G401 (cell line): ENCODE measurements around the gene ACIN1. TPM values are rescaled to one million over a fixed set of nuclear protein-coding genes. Genes with fewer than 3 reads are reported as not detected.
A peak's percentile ranks its signal among the peaks of the same experiment; 100 is the strongest.

Source experiments
- DNase-seq: peaks from one replicate; pipeline ENCODE4 v3.0.0-alpha.2; 2015; ENCODE audit warnings: low spot score
- in situ Hi-C: cut with HindIII; loops from 2 replicates; pipeline ENCODE4 v1.10.0; 2016; ENCODE audit warnings: low sequenced_read_pairs, mixed read lengths
- total RNA-seq: library from RNA; depleted of rRNA; stranded (reverse); fragments of >200 nt; shearing (Covaris generic); gene quantifications from 2 replicates; pipeline ENCODE4 v1.2.3, GENCODE V29; 2014; rRNA removed

The ACIN1 gene
- total RNA-seq, 1 experiment from 2014 or later, result 95.3 TPM

DNA sequence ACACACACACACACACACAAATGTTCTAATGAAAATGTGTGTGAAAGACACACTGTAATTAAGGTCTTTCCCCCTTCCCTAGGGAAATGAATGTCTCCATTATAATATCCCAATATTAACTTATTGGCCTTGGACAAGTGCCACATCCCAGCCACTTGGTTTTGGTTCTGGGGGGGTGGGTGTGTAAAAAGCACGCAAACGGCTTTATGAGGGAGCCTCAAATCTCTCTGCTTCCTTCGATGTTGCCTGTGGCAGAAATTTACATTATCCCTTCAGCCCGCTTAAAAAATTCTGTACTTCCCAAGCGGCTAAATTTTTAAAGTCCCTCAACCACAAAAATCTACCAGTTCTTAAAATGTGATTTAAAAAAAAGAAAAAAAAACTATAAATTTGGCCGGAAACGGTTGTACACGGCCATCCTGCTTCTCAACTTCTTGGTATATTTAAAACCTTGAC lies 85.4 kb downstream of the ACIN1 start:
- in situ Hi-C loops, result no loop called here
- peak; percentile 12 for DNase-seq

GRCh38 chr14:23008831-23009230 lies 86.1 kb downstream of the ACIN1 start:
- DNase-seq, result no peak
- in situ Hi-C loops, result no loop called here

Other genes starting within 250 kb of the ACIN1 start
- gene LRP10, start 223.4 kb downstream of the ACIN1 start, total RNA-seq, result 37.1 and 41.5 TPM in 2 replicates
- gene REM2, start 211.9 kb downstream of the ACIN1 start, total RNA-seq, result not detected in 2 replicates
- 62.2 and 78.0 TPM in 2 replicates for gene RBM23, start 176.0 kb downstream of the ACIN1 start, total RNA-seq
- 206 and 257 TPM in 2 replicates for gene PRMT5, start 165.8 kb downstream of the ACIN1 start, total RNA-seq
- gene HAUS4, start 138.0 kb downstream of the ACIN1 start, total RNA-seq, result 102 and 131 TPM in 2 replicates
- gene AJUBA, start 112.6 kb downstream of the ACIN1 start, total RNA-seq, result 16.4 and 17.0 TPM in 2 replicates
- 8.7 and 15.1 TPM in 2 replicates for gene C14orf93, start 85.0 kb downstream of the ACIN1 start, total RNA-seq
- 447 and 480 TPM in 2 replicates for gene PSMB5, start 60.2 kb downstream of the ACIN1 start, total RNA-seq
- gene PSMB11, start 52.9 kb downstream of the ACIN1 start, total RNA-seq, result not detected in 2 replicates
- 8.7 and 10.9 TPM in 2 replicates for gene CDH24, start 37.6 kb downstream of the ACIN1 start, total RNA-seq
- gene C14orf119, start 369 bp upstream of the ACIN1 start, total RNA-seq, result 53.7 and 55.2 TPM in 2 replicates
- gene CIROP, start 9.9 kb upstream of the ACIN1 start, total RNA-seq, result not detected in 2 replicates
- gene CEBPE, start 24.1 kb upstream of the ACIN1 start, total RNA-seq, result not detected in 2 replicates
- gene SLC7A8, start 88.5 kb upstream of the ACIN1 start, total RNA-seq, result 14.5 and 15.9 TPM in 2 replicates
- gene RNF212B, start 142.8 kb upstream of the ACIN1 start, total RNA-seq, result not detected in 2 replicates
- 17.5 and 25.9 TPM in 2 replicates for gene HOMEZ, start 191.0 kb upstream of the ACIN1 start, total RNA-seq
- gene PPP1R3E, start 207.7 kb upstream of the ACIN1 start, total RNA-seq, result 3.9 and 9.6 TPM in 2 replicates
- gene BCL2L2, start 211.7 kb upstream of the ACIN1 start, total RNA-seq, result 16.4 and 17.3 TPM in 2 replicates
- 112 and 138 TPM in 2 replicates for gene PABPN1, start 226.3 kb upstream of the ACIN1 start, total RNA-seq